Ureter (tissue), 1 donor: ENCODE results near the gene IL18BP. TPM values are rescaled to one million over a fixed set of nuclear protein-coding genes. Genes with fewer than 3 reads are reported as not detected.

Experiments
- DNase-seq: peaks from one replicate; pipeline ENCODE4 v3.0.0-alpha.2; 2020; ENCODE audit warnings: low spot score
- total RNA-seq: library from RNA; stranded (reverse); gene quantifications from one replicate; pipeline ENCODE4 v1.2.4, GENCODE V29; 2023
- donor health status: DM: yes; HTN: yes; CAD: no.

Gene IL18BP
- total RNA-seq, 1 donor from 2014 or later = 13.1 TPM

- no peak for DNase-seq
Observed at GRCh38 chr11:71996946-71997345, 1.8 kb upstream of the IL18BP start.

GRCh38 chr11:71997594-71997993, 1.1 kb upstream of the IL18BP start:
- no peak for DNase-seq

- DNase-seq = no peak
Observed at GRCh38 chr11:71998061-71998460, 648 bp upstream of the IL18BP start.

GRCh38 chr11:71999362-71999761, 653 bp downstream of the IL18BP start:
- no peak for DNase-seq

GRCh38 chr11:71999798-72000197, 1.1 kb downstream of the IL18BP start:
- no peak for DNase-seq

- no peak for DNase-seq
Observed at GRCh38 chr11:72000202-72000867, 1.6 kb downstream of the IL18BP start.

GRCh38 chr11:72001285-72001684, 2.6 kb downstream of the IL18BP start:
- no peak for DNase-seq

- no peak for DNase-seq
Observed at GRCh38 chr11:72001834-72002591, 3.3 kb downstream of the IL18BP start.

- no peak for DNase-seq
Observed at GRCh38 chr11:72002841-72003775, 4.4 kb downstream of the IL18BP start.

- DNase-seq = no peak
Observed at GRCh38 chr11:72003776-72004171, 5.1 kb downstream of the IL18BP start.

- no peak for DNase-seq
Observed at GRCh38 chr11:72004515-72005346, 6.0 kb downstream of the IL18BP start.

- DNase-seq = no peak
Observed at GRCh38 chr11:72005347-72006260, 6.9 kb downstream of the IL18BP start.

- no peak for DNase-seq
Observed at GRCh38 chr11:72006309-72007088, 7.8 kb downstream of the IL18BP start.

GRCh38 chr11:72007089-72007476, 8.4 kb downstream of the IL18BP start:
- no peak for DNase-seq

GRCh38 chr11:72007587-72007986, 8.9 kb downstream of the IL18BP start:
- DNase-seq = no peak

- no peak for DNase-seq
Observed at GRCh38 chr11:72008728-72009127, 10.0 kb downstream of the IL18BP start.

- DNase-seq = no peak
Observed at GRCh38 chr11:72009156-72009555, 10.4 kb downstream of the IL18BP start.

- no peak for DNase-seq
Observed at GRCh38 chr11:72010529-72011233, 12.0 kb downstream of the IL18BP start.

GRCh38 chr11:72012091-72012630, 13.5 kb downstream of the IL18BP start:
- no peak for DNase-seq
